ENCODE data around the gene ALK. TPM values are rescaled to one million over a fixed set of nuclear protein-coding genes. Genes with fewer than 3 reads are reported as not detected.

Gene ALK
- total RNA-seq, 1 donor from 2014 or later, result not detected

DNA sequence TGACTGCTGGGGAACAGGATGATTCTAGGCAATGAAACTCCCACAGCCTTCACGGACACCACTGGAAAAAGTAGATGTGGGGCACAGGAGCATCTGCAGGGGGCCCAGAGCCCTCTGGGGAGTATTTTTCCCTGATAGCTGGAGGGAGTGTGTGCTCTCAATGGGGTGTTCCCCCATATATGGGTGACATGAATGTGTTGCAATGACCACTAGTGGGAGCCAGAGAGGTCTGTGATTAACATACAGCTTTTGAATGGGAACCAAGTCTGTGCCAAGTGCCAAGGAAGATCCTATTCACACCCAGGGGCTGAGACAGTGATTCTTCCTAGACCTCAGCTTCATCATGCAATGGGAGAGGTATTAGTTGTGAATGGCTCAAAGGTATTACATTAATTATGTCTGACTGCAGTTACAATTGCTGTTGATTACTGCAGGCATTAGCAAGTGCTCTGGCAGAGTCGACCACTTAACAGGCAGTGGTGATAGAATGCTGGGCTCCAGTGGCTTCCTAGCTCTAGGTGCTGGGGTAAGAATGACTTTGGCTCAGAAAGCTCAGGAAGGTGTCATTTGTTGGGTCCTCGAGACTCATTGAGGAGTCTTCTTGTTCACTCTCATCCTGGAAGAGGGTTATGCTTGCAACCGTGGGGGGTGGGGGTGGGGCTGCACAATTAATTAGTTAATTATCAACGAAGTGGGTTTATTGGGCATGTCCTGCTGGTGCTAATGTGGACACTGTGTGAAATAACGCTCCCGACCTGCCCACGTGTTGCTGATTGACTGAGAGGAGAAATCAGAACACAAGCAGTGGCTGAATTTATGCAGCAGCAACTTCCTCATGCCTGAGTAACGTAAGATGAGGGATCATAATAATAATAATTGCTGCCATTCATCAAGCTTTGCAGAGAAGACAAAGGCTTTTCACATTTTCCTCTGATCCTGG is 612.0 kb downstream of the ALK start:
- Mint-ChIP-seq H3K27ac (no peak overlapping the region), H3K9me3 (ENCODE audit: low read depth) (no peaks in the 10 kb centered on the region), H3K36me3 (ENCODE audit: insufficient read depth) (no peaks in the 10 kb centered on the region), H3K4me3 (ENCODE audit: low read depth) (no peak overlapping the region), H3K4me1 (ENCODE audit: low read depth) (peaks cover 1% of the 10 kb centered on the region), H3K27me3 (peaks cover 22% of the 10 kb centered on the region)
- TF ChIP-seq, protein P1, sequence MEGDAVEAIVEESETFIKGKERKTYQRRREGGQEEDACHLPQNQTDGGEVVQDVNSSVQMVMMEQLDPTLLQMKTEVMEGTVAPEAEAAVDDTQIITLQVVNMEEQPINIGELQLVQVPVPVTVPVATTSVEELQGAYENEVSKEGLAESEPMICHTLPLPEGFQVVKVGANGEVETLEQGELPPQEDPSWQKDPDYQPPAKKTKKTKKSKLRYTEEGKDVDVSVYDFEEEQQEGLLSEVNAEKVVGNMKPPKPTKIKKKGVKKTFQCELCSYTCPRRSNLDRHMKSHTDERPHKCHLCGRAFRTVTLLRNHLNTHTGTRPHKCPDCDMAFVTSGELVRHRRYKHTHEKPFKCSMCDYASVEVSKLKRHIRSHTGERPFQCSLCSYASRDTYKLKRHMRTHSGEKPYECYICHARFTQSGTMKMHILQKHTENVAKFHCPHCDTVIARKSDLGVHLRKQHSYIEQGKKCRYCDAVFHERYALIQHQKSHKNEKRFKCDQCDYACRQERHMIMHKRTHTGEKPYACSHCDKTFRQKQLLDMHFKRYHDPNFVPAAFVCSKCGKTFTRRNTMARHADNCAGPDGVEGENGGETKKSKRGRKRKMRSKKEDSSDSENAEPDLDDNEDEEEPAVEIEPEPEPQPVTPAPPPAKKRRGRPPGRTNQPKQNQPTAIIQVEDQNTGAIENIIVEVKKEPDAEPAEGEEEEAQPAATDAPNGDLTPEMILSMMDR (IDR thresholded peaks at IDR 0.05; ENCODE audit: unreplicated experiment), result peak; percentile 80
- DNase-seq (ENCODE audit: low spot score, unreplicated experiment), result peak; percentile 33

DNA sequence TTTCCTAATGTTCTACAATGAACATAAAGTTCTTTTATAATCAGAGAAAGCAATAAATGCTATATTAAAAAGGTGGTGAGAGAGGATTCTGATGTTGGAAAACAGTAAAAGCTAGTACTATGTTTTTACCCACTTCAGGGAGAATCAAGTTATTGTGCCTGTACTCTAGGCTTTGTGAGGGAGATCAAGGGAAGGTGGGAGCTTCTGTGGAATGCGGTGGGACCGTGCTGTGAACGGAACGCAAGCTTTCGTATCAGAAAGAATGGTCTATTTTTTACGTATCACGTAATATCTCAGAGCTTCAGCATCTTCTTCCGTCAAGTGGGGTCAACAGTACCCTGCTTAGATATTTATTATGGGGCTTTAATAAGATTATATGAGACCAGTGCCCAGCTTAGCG is 613.0 kb downstream of the ALK start:
- Mint-ChIP-seq H3K27me3 (peaks cover 14% of the 10 kb centered on the region), H3K36me3 (ENCODE audit: insufficient read depth) (no peaks in the 10 kb centered on the region), H3K9me3 (ENCODE audit: low read depth) (no peaks in the 10 kb centered on the region), H3K4me1 (ENCODE audit: low read depth) (peaks cover 1% of the 10 kb centered on the region), H3K27ac (no peak overlapping the region), H3K4me3 (ENCODE audit: low read depth) (no peak overlapping the region)
- TF ChIP-seq, protein P1 (IDR thresholded peaks at IDR 0.05; ENCODE audit: unreplicated experiment), result no peak
- no peak for DNase-seq (ENCODE audit: low spot score, unreplicated experiment)

DNA sequence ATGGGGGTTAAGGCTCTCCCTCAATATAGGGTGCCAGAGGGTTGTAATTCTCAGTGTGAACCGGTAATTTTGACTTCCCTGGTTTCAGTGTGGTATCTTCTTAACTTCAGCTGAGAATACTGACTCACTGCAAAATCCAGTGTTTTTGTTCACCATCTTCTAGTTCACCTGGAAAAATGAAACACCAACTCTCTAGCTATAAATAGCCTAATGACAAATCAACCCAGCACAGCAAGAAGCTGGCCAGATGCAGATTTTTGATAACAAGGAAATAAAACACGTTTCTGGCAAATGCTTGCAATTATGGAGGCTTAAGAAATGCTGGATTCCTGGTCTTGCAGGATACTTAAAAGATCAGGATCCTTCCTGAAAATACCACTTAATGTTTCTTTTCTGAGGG is 613.9 kb downstream of the ALK start:
- Mint-ChIP-seq H3K4me3 (ENCODE audit: low read depth) (no peak overlapping the region), H3K9me3 (ENCODE audit: low read depth) (no peaks in the 10 kb centered on the region), H3K27me3 (peaks cover 12% of the 10 kb centered on the region), H3K27ac (no peak overlapping the region), H3K4me1 (ENCODE audit: low read depth) (peaks cover 1% of the 10 kb centered on the region), H3K36me3 (ENCODE audit: insufficient read depth) (no peaks in the 10 kb centered on the region)
- TF ChIP-seq, protein P1 (IDR thresholded peaks at IDR 0.05; ENCODE audit: unreplicated experiment), result no peak
- no peak for DNase-seq (ENCODE audit: low spot score, unreplicated experiment)

DNA sequence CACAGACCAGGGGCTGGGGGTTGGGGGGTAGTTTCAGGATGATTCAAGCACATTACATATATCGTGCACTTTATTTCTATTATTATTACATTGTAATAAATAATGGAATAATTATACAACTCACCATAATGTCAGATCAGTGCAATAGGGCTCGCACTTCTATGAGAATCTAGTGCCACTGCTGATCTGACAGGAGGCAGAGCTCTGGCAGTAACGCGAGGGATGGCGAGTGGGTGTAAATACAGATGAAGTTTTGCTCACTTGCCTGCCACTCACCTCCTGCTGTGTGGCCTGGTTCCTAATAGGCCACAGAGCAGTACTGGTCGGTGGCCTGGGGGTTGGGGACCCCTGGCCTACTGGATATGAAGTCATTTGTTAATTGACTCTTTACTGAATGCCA is 615.6 kb downstream of the ALK start:
- Mint-ChIP-seq H3K4me1 (ENCODE audit: low read depth) (peaks cover 1% of the 10 kb centered on the region), H3K27me3 (peaks cover 7% of the 10 kb centered on the region), H3K4me3 (ENCODE audit: low read depth) (no peak overlapping the region), H3K36me3 (ENCODE audit: insufficient read depth) (no peaks in the 10 kb centered on the region), H3K9me3 (ENCODE audit: low read depth) (no peaks in the 10 kb centered on the region), H3K27ac (no peak overlapping the region)
- TF ChIP-seq, protein P1 (IDR thresholded peaks at IDR 0.05; ENCODE audit: unreplicated experiment), result no peak
- no peak for DNase-seq (ENCODE audit: low spot score, unreplicated experiment)

DNA sequence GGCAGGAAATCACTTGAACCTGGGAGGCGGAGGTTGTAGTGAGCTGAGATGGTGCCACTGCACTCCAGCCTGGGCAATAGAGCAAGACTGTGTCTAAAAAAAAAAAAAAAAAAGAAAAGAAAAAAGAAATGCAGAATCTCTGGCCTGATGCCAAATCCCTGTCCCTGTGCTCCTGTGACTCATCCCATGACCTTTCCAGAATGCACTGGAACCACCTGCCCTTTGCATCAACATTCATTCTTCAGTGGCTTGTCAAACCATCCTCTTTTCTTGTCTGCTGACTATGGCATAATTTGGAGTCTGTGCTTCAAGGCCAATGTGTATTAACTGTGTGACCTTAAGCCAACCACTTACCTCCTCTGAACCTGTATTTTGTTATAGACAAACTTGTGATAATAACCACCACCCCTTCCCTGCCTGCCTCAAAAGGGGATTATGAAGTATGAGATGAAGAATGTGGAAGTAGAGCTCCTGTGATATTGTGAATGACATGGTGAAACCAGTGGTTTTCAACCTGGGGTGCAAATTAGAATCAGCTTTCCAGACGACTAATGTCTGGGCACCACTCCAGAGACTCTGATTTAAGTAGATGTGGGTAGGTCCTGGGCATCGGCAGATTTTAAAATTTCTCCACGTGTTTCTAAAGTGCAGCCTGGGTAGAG is 616.9 kb downstream of the ALK start:
- Mint-ChIP-seq H3K9me3 (ENCODE audit: low read depth) (no peaks in the 10 kb centered on the region), H3K4me3 (ENCODE audit: low read depth) (no peak overlapping the region), H3K36me3 (ENCODE audit: insufficient read depth) (no peaks in the 10 kb centered on the region), H3K4me1 (ENCODE audit: low read depth) (peaks cover 1% of the 10 kb centered on the region), H3K27me3 (peaks cover 10% of the 10 kb centered on the region), H3K27ac (no peak overlapping the region)
- DNase-seq (ENCODE audit: low spot score, unreplicated experiment), result no peak
- TF ChIP-seq, protein P1 (IDR thresholded peaks at IDR 0.05; ENCODE audit: unreplicated experiment), result no peak
